Ascending aorta (tissue), 2 donors: ENCODE measurements around the gene PROK2. TPM values are rescaled to one million over a fixed set of nuclear protein-coding genes. Genes with fewer than 3 reads are reported as not detected.
A peak's percentile ranks its signal among the peaks of the same experiment; 100 is the strongest.

ENCODE experiments used
- DNase-seq, 2 donors: peaks; one replicate each; pipeline ENCODE4 v3.0.0-alpha.2; 2019; ENCODE audit warnings: low spot score in 2 of 2
- H3K27ac ChIP-seq, 2 donors: fragments of 200-600 bp; sonication (generic); one replicate each; pipeline ENCODE4 v1.5.1; 2016 to 2017; ENCODE audit warnings: mild to moderate bottlenecking in 1 of 2
- H3K27me3 ChIP-seq: fragments of 200-600 bp; sonication (generic); one replicate; pipeline ENCODE4 v1.5.1; 2017
- H3K36me3 ChIP-seq, 2 donors: fragments of 200-600 bp; sonication (generic); one replicate each; pipeline ENCODE4 v1.5.1; 2016
- H3K4me1 ChIP-seq, 2 donors: fragments of 200-600 bp; sonication (generic); one replicate each; pipeline ENCODE4 v1.5.1; 2016 to 2017; ENCODE audit warnings: mild to moderate bottlenecking in 1 of 2
- H3K4me3 ChIP-seq, 2 donors: fragments of 200-600 bp; sonication (generic); one replicate each; pipeline ENCODE4 v1.5.1; 2016 to 2017; ENCODE audit warnings: mild to moderate bottlenecking in 1 of 2
- H3K9me3 ChIP-seq, 2 donors: fragments of 200-600 bp; sonication (generic); one replicate each; pipeline ENCODE4 v1.5.1; 2016
- intact Hi-C: fragments of 100-400 bp; cut with DNase I; formaldehyde crosslinking; loops from one replicate; pipeline ENCODE4 v1.15.1; 2023
- total RNA-seq: library from RNA; depleted of rRNA; stranded (reverse); fragments of >200 nt; gene quantifications from one replicate; pipeline ENCODE4 v1.1.0, GENCODE V29; 2016
- TF ChIP-seq, protein P1 (sequence below), 3 experiments: fragments of 200-600 bp in 2 of 3; fragments of 450-650 bp in 1 of 3; sonication (generic) in 2 of 3; IDR thresholded peaks; one replicate each; pipeline ENCODE4 v1.5.1; 2016 to 2019; ENCODE audit warnings: antibody characterized with exemption in 3 of 3, mild to moderate bottlenecking in 1 of 3, moderate library complexity in 1 of 3

Gene PROK2
- total RNA-seq, 1 donor from 2014 or later, result not detected

DNA sequence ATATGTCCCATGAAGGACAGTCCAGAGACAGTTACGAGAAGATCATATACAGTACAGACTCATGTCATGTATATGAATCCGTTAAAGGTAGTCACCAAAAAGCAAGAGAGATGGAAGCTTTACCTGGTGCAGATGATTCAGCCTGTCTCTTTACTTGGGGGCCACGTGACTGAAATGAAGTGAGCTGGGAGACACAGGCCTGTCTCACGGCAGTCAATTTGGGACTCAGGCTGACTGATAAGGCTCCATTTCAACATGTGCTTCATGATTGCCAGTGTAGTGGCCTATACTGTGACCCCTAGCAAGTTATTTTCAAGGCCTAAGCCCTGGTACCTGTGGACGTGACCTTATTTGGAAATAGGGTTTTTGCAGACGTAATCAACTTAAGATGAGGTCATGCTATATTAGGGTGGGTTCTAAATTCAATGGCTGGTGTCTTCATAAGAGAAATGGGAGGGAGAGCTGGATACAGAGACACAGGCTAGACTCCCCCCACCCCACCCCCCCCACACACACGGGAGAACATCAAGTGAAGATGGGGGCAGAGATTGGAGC lies 3.0 kb upstream of the PROK2 start:
- peaks cover 13% of the 10 kb centered on the region for H3K27me3 ChIP-seq
- no peaks in the 10 kb centered on the region for H3K9me3 ChIP-seq
- TF ChIP-seq, protein P1, sequence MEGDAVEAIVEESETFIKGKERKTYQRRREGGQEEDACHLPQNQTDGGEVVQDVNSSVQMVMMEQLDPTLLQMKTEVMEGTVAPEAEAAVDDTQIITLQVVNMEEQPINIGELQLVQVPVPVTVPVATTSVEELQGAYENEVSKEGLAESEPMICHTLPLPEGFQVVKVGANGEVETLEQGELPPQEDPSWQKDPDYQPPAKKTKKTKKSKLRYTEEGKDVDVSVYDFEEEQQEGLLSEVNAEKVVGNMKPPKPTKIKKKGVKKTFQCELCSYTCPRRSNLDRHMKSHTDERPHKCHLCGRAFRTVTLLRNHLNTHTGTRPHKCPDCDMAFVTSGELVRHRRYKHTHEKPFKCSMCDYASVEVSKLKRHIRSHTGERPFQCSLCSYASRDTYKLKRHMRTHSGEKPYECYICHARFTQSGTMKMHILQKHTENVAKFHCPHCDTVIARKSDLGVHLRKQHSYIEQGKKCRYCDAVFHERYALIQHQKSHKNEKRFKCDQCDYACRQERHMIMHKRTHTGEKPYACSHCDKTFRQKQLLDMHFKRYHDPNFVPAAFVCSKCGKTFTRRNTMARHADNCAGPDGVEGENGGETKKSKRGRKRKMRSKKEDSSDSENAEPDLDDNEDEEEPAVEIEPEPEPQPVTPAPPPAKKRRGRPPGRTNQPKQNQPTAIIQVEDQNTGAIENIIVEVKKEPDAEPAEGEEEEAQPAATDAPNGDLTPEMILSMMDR (IDR thresholded peaks at IDR 0.05), result no peak
- H3K4me1 ChIP-seq, result peaks cover 4 to 9% of the 10 kb centered on the region in 2 donors
- no peaks in the 10 kb centered on the region for H3K36me3 ChIP-seq
- no peak overlapping the region for H3K4me3 ChIP-seq
- intact Hi-C loops, result no loop called here
- H3K27ac ChIP-seq, result no peak overlapping the region
- no peak for DNase-seq

DNA sequence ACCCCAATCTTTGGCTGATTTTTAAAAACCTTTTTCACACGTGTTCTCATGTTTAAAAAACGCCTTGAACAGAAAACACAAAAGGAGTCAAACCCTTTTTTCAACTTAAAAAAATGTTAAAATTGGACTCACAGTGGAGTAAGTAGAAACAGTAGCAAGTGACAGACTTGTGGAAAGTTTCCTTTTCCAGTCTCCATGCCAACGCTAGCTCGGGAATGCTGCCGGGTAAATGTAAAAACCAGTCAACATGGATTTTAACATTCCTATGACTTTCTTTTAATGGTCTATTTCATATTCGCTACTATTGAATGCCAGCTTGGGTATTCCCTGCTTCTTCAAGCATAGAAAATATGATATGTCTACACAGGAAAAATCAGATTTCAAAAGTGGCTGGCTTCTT lies 1.6 kb upstream of the PROK2 start:
- no peak for DNase-seq
- TF ChIP-seq, protein P1 (IDR thresholded peaks at IDR 0.05), result no peak
- H3K4me3 ChIP-seq, result no peak overlapping the region
- H3K9me3 ChIP-seq, result no peaks in the 10 kb centered on the region
- intact Hi-C loops, result no loop called here
- peaks cover 4 to 9% of the 10 kb centered on the region in 2 donors for H3K4me1 ChIP-seq
- H3K27ac ChIP-seq, result no peak overlapping the region
- peaks cover 23% of the 10 kb centered on the region for H3K27me3 ChIP-seq
- H3K36me3 ChIP-seq, result no peaks in the 10 kb centered on the region

DNA sequence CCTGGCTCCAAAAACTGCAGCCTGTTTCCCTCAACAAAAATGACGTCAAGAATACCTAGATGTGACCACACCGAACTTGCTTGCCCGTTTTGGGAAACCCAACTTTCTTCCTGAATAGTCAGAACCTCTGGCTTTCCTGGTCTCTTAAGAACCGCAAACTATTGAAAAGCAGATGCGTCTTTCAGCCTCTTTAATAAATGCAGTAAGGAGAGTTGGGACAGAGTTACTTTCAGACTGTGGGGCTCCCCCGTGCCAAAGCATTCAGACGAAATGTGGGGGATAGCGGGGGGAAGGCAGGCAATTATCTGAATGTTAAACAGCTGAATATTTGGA lies 1.2 kb upstream of the PROK2 start:
- no peaks in the 10 kb centered on the region for H3K36me3 ChIP-seq
- no peak overlapping the region for H3K4me3 ChIP-seq
- TF ChIP-seq, protein P1 (IDR thresholded peaks at IDR 0.05), result no peak
- no peaks in the 10 kb centered on the region for H3K9me3 ChIP-seq
- H3K4me1 ChIP-seq, result peaks cover 4 to 9% of the 10 kb centered on the region in 2 donors
- no peak overlapping the region for H3K27ac ChIP-seq
- H3K27me3 ChIP-seq, result peaks cover 23% of the 10 kb centered on the region
- no peak for DNase-seq
- intact Hi-C loops, result no loop called here

DNA sequence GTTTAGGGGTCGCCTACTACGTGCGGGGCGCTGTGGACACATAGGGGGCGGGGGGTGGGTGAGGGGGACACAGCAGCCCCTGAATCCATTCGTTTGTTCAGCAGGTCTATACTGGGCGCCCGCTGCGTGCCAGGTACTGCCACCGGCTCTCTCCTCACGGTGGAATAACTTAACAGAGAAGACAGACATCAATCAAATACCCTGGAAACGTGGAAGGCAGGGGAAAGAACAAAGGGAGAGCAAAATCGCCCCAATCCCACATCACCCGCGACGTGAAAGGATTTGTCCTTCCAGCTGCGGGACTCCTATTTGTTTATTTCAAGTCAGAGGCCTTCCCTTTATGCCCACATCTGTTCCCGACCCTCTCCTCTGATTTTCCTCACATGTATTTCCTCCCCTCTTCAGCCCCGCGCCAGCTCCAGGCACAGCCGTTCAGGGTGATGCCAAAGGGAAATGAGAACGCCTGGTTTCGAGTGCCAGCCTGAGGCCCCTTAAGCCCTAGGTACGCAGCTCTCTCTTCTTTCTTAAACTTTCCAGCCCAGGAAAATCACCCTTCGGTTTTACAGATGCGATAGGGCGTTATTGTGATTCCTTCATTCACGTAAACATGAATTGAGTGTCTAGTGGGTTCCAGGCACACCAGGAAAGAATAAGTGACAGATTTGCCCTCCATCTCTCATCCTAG lies 726 bp upstream of the PROK2 start:
- Histone ChIP-seq H3K9me3 (no peaks in the 10 kb centered on the region), H3K4me1 (peaks cover 4 to 9% of the 10 kb centered on the region in 2 donors), H3K27me3 (peaks cover 23% of the 10 kb centered on the region), H3K4me3 (peak overlapping the region; percentile 45 to 55), H3K27ac (no peak overlapping the region), H3K36me3 (no peaks in the 10 kb centered on the region)
- intact Hi-C loops, result no loop called here
- no peak for DNase-seq
- TF ChIP-seq, protein P1 (IDR thresholded peaks at IDR 0.05), result no peak

DNA sequence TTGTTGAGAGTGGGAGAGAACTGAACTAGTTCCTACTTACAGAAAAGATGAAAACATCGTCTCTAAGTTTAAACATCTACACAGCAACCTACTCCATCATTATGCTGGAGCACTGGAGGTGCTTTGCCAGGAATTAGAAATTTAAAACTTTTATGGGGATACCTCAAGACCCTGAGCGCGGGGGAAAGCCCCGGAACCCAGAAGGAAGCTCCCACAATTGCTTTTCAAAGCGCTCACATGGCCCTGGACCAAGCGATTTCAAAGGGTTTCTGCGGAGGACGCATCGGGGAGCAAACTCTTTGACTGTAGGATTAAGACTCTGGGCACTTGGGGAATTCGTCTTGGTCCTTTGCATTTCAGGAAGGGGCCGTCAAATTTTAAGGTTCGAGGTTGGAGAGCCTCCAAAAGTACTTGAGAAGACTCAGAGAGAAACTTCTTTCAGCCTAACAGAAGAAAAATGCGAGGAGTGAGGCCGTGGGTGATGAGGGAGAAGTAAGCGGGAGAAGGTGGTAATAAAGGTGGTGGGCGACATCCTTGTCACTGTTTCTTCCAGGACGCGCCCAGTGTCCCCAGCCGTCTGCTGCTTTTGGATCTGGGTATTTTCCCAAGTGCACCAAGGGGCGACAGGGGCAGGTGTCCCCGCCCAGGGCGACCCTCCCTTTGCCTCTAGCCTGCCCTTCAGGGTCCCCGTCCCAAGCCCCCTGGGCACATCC lies 591 bp downstream of the PROK2 start:
- intact Hi-C loops, result no loop called here
- peaks cover 25% of the 10 kb centered on the region for H3K27me3 ChIP-seq
- no peaks in the 10 kb centered on the region for H3K9me3 ChIP-seq
- peaks cover 4 to 9% of the 10 kb centered on the region in 2 donors for H3K4me1 ChIP-seq
- DNase-seq, result no peak
- TF ChIP-seq, protein P1 (IDR thresholded peaks at IDR 0.05), result no peak
- H3K4me3 ChIP-seq, result peak overlapping the region; percentile 45 to 55
- H3K27ac ChIP-seq, result no peak overlapping the region
- H3K36me3 ChIP-seq, result no peaks in the 10 kb centered on the region
